DMS 273 (cell line): ENCODE data around the gene PODN.

ENCODE experiments used
- DNase-seq: peaks from one replicate; lab custom pipeline; 2025; ENCODE audit not compliant: unreplicated experiment; lab: John Stamatoyannopoulos, UW

The PODN gene

DNA sequence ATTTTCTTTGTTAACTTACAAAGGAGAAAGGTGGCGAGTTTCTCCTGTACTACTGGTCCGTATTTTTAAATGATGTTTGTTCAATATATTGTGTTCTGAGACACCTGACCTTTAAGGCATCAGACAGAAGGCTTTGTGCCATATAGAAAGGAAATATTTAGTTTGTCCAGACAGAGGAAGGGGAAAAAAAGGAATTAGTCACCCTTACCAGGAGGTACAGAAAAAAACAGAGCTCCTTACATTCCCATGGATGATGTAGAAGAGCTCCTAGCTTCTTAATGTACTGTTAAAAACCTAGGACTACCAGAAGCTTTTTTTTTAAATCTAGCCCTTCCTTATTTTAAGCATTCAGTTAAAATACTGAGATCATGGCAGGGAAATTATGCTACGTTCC, 12.4 kb upstream of the PODN start:
- DNase-seq, result no peak

DNA sequence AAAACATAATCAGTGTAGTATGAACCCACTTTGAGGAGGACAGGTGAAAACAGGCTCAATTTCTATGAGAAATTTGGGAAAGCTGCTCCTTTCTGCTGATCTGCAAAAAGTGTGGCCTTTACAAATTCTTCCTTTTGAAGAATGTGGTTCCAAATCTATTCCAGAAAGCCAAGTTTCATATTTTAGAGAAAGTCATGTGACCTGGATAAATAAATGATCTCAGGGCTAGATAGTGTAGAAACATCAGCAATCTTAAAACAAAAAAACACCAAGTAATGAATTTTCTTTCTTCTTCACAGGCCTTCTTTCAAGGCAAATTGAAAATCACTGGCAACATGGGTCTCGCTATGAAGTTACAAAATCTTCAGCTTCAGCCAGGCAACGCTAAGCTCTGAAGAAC, 11.7 kb upstream of the PODN start:
- DNase-seq, result no peak

- DNase-seq, result peak; percentile 55
Measured at GRCh38 chr1:53051676-53052075, 10.3 kb upstream of the PODN start.

GRCh38 chr1:53057127-53057526, 4.9 kb upstream of the PODN start:
- DNase-seq, result peak; percentile 76

DNA sequence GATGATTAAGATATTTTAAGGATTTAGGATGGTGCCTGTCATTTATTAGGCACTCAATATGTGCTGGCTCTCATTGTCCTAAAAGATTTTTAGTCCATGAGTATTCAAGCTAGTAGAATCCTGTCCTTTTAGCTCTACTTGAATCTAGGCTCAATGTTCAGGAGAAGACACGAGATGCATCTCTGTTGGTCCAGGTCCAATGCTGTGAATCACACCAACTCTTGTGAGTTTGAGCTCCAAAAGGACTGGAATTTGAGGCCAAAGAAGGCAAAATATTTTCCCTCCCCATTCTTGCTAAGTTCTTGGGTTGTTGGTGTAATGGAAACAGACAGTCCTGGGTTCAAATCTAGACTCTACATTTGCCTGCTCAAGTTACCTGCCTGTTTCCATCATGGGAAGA, 1.4 kb upstream of the PODN start:
- DNase-seq, result no peak

GRCh38 chr1:53061123-53061858, 722 bp upstream of the PODN start:
- no peak for DNase-seq

DNA sequence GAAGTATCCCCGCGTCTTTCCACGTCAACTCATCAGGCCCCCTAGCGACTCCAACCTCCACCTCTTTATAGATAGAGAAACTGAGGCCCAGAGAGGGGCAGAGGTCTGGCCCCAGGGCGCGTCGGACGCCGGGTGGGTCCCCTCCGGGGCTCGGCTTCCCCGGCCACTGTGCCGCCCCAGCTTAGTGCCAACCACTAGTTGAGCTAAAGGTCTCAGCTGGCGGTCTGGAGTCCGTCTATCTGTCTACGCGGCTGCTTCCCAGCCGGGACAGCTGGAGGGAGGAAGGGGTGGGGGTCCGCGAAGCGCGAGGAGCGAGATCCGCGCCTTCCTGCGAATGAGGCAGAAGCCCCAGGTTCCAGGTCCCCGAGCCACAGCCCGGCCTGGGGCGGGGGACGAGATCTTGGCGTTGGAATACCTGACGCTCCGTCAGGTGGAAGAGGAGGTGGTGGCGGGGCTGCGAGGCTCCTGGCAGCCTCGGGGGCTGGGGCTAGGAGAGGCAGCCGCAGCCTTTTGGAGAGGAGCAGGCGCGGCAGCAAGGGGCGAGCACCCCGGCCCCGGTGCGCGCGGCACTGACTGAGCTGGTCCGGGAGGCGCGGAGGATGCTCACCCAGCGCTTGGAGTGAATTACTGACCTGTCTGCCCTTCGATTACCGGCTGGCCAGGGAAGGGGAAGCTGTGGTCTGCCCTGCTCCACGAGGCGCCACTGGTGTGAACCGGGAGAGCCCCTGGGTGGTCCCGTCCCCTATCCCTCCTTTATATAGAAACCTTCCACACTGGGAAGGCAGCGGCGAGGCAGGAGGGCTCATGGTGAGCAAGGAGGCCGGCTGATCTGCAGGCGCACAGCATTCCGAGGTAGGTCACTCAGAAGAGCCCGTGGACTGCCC, 937 bp downstream of the PODN start:
- DNase-seq, result no peak

DNA sequence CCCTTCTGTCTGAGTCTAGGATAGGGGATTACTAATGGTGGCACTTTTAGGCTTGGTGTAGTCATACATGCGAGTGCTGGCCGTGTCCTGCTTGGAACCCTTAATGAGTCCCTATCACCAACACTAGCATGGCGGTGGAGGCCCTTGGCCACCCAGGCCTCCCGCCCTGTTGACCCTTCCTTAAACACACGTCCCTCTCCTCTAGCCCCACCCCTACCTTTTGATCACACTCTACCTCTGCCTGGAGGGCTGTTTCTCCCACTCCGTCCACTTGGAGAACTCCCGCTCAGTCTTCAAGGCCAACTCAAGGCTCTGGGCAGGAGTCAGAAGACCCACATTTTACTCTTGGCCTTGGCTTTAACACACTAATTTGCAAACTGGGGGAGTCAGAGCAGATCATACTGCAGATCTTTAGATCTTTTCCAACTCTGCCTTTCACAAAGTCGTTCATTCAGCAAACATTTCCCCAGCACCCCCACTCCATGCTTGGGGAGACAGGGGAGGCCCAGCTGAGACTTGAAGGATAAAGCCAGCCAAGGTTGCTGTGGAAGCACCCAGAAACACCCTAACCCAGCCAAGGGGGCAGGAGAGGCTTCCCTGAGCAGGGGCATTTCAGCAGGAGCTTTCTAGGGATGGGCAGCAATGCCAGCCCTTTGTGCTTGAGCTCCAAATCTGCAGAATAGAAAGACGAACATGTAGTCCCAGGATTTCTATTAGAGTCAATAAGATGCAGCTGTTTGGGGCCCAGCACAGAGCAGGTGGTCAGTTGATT, 1.9 kb downstream of the PODN start:
- DNase-seq, result no peak

GRCh38 chr1:53065391-53065790, 3.4 kb downstream of the PODN start:
- no peak for DNase-seq

GRCh38 chr1:53066488-53066887, 4.5 kb downstream of the PODN start:
- DNase-seq, result no peak

DNA sequence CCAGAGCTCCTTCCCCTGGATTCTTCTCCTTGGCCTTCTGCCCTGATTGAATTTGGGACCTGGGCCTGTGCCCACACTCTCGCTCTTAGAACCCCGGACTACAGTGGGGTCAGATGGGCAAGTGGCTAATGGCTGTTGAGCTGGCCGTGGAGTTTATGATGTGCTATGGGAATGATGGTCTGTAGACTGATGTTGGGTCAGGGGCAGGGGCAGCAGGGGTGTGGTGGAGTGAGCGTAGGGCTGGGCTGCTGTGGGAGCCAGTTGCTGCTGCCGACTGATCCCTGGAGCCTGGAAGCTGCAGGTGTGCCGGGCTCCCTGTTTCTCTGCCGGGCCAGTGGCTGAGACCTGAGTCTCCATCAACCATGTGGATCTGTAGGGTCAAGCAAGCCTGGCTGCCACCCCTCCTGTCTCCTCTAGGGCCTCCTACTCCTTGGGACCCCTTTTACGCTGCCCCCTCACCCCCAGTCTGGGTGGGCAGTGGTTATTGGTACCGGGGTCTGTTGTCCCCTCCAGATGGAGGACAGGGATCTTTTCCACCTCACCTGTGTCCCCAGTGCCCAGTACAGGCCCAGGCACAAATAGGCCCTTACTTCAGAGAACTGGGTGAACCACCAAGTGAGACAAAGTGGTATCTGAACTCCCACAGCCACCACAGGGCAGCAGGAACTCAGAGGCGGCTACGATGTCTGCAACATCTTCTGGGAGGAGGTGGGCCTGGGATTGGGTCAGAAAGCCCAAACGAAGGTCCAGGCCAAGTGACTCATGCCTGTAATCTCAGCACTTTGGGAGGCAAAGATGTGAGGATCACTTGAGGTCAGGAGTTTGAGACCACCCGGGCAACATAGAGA, 5.1 kb downstream of the PODN start:
- no peak for DNase-seq

- no peak for DNase-seq
Measured at GRCh38 chr1:53067886-53068285, 5.9 kb downstream of the PODN start.

DNA sequence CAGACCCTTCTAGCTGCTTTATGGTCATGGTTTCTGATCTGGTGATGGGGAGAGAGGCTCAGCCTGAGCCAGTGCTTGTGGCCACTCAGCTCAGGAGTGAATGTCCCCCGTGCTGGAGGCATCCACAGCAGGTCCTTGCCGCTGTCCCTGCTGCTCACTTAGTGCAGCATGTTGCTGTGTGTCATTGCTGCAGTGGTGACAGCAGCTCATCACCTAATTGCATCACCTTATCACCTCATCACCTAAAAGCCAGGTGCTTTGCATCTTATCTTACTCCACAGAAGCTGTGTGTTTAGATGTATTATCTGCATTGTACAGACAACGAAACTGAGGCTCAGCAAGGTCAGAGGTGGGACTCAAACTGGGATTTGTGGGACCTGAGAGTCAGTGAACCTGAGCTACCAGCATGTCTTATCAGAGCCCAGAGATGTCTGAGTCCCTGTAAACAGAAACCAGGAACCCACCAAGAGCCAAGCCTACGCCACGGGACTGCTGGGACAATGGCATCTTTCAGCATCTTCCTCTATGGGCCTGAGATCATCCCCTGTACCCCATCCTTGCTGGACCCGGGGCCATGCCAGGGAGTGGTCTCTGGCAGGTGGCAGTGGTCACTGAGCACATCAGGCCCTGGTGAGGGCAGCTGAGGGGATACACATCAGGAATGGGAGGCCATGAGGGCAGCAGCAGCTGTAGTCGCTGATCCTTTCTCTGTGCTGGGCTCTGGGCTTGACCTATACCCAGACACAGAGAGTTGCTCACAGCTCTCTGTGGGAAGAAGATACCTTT, 6.5 kb downstream of the PODN start:
- no peak for DNase-seq

DNA sequence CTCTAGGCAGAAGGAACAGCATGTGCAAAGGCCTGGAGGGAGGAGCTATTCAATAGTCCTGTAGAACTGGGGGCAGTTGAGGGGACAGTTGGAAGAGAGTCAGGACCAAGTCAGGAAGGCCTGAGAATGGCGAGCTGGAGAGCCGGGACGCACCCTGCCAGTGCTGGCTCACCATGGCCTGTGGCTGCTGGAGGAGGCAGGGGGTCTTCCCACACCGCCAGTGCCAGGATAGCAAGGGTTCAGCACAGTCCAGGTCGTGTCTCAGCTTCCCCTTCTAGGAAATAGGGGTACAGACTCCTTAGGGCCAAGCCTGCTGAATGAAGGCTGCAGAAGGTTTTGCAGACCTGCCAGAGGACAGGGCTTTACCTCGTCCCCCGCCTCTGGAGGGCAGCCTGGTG, 7.3 kb downstream of the PODN start:
- no peak for DNase-seq

DNA sequence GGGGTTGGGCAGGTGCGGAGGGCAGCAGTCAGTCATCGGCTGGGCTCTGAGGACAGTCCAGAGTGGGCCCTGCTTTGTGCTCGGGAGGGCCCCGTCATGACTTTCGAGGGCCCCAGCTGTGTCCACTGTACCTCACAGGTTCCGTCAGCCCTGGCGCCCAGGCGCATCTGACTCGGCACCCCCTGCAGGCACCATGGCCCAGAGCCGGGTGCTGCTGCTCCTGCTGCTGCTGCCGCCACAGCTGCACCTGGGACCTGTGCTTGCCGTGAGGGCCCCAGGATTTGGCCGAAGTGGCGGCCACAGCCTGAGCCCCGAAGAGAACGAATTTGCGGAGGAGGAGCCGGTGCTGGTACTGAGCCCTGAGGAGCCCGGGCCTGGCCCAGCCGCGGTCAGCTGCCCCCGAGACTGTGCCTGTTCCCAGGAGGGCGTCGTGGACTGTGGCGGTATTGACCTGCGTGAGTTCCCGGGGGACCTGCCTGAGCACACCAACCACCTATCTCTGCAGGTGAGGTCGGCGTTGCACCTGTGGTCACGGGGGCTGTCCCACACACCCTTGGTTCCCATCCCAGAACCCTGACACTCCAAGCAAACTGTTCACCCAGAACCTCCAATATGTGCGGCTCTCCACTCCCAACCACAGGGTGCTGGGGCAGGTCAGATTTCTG, 7.8 kb downstream of the PODN start:
- DNase-seq, result no peak

DNA sequence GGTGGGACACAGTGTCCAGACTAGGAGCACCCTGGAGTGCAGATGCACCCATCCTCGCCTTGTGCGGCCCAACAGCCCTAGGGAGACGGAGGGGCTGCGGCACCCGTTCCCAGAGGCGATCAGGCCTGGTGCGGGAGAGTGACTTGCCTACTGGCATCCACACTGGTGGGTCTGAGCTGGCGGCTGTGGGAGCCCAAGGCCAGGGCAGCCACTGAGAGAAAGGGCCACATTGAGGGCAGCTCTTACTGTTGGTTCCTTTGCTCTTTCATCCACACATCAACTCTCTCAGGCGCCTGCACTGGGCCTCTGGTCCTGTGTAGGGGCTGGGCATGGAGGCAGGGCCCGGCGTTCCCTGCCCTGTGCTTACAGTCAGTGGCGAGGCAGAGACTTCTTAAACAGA, 8.6 kb downstream of the PODN start:
- DNase-seq, result no peak

DNA sequence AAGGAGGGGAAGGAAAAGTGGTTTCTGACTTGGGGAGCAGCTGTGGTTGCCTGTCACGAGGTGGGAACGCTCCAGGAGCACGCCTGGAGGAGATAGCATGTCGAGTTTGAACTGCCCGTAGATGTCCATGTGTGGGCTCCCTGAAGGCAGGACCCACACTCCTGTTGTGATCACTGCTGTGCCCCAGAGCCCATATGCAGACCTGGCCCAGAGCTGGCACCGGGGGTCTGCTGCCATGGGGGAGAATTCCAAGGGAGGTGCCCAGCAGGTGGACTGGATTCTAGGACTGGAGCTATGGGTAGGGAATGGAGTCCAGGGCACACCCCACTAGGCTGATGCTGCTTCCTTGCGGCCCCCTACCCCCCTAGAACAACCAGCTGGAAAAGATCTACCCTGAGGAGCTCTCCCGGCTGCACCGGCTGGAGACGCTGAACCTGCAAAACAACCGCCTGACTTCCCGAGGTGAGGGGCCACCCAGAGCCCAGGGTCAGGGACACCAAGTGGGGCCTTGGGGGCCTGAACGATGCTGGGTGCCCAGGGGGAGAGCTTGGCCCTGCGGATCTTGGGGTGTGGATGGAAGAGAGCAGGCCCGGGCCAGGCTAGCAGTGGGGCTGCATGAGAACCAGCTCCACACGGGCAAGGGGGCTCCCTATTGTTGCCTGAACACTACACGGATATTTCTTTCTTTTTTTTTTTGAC, 9.3 kb downstream of the PODN start:
- DNase-seq, result no peak

DNA sequence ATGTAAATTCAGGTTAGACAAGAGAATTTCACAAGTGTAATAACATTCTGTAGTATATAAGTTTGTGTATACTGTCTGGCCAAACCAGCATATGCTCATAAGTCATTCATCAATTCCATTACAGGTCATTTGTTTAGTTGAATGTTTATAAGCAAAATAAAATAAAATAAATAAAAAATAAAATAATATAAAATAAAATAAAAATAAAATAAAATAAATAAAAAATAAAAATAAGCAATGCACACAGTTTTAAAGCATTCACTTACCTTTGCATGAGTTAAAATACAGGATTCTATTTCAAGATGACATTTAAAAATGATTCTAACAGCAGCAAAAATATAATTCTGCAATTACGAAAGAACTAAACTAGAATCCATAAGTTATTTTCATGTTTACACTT, 9.9 kb downstream of the PODN start:
- DNase-seq, result no peak

GRCh38 chr1:53073287-53073686, 11.3 kb downstream of the PODN start:
- peak; percentile 52 for DNase-seq
